Measurements from ENCODE around the gene PCYT2.

PCYT2 gene

GRCh38 chr17:81877569-81877968, 33.6 kb downstream of the PCYT2 start:
- in situ Hi-C loops (cut with MboI; ENCODE audit: low sequenced_read_pairs), result no loop called here

GRCh38 chr17:81871387-81872230, 39.6 kb downstream of the PCYT2 start:
- in situ Hi-C loops (cut with MboI; ENCODE audit: low sequenced_read_pairs), result no loop called here

- in situ Hi-C loops (cut with MboI; ENCODE audit: low sequenced_read_pairs), result no loop called here
Observed at GRCh38 chr17:81870981-81871386, 40.2 kb downstream of the PCYT2 start, which contains the start of gene ARHGDIA. ARHGDIA (minus strand) TSS chr17:81871337; CDS start chr17:81869930, 1,407 bp downstream.

- in situ Hi-C loops (cut with MboI; ENCODE audit: low sequenced_read_pairs), result no loop called here
Observed at GRCh38 chr17:81870131-81870980, 40.8 kb downstream of the PCYT2 start.

- in situ Hi-C loops (cut with MboI; ENCODE audit: low sequenced_read_pairs), result no loop called here
Observed at GRCh38 chr17:81869221-81870130, 41.7 kb downstream of the PCYT2 start.

GRCh38 chr17:81868674-81869220, 42.5 kb downstream of the PCYT2 start:
- in situ Hi-C loops (cut with MboI; ENCODE audit: low sequenced_read_pairs), result no loop called here

GRCh38 chr17:81867991-81868673, 43.1 kb downstream of the PCYT2 start:
- in situ Hi-C loops (cut with MboI; ENCODE audit: low sequenced_read_pairs), result no loop called here

GRCh38 chr17:81867170-81867990, 43.8 kb downstream of the PCYT2 start:
- in situ Hi-C loops (cut with MboI; ENCODE audit: low sequenced_read_pairs), result no loop called here

GRCh38 chr17:81866440-81867169, 44.6 kb downstream of the PCYT2 start:
- in situ Hi-C loops (cut with MboI; ENCODE audit: low sequenced_read_pairs), result no loop called here

- in situ Hi-C loops (cut with MboI; ENCODE audit: low sequenced_read_pairs), result no loop called here
Observed at GRCh38 chr17:81865733-81866439, 45.3 kb downstream of the PCYT2 start.

GRCh38 chr17:81865358-81865732, 45.9 kb downstream of the PCYT2 start:
- in situ Hi-C loops (cut with MboI; ENCODE audit: low sequenced_read_pairs), result no loop called here

- in situ Hi-C loops (cut with MboI; ENCODE audit: low sequenced_read_pairs), result no loop called here
Observed at GRCh38 chr17:81863833-81864768, 47.1 kb downstream of the PCYT2 start.

GRCh38 chr17:81863123-81863675, 48.0 kb downstream of the PCYT2 start:
- in situ Hi-C loops (cut with MboI; ENCODE audit: low sequenced_read_pairs), result no loop called here

GRCh38 chr17:81860756-81861568, 50.2 kb downstream of the PCYT2 start:
- in situ Hi-C loops (cut with MboI; ENCODE audit: low sequenced_read_pairs), result no loop called here

GRCh38 chr17:81859906-81860755, 51.1 kb downstream of the PCYT2 start, which contains the start of gene P4HB:
P4HB (minus strand) TSS chr17:81860535; CDS start chr17:81860471, 64 bp downstream.
- in situ Hi-C loops (cut with MboI; ENCODE audit: low sequenced_read_pairs), result no loop called here

All from hTERT RPE-1 (cell line).